Subcutaneous preadipocyte (primary cell): ENCODE data around the gene SKIC8. TPM values are rescaled to one million over a fixed set of nuclear protein-coding genes. Genes with fewer than 3 reads are reported as not detected.

Experiments
- small RNA-seq: library from RNA; depleted of rRNA; stranded (forward); fragments of <200 nt; gene quantifications from one replicate; pipeline ENCODE3, GENCODE V24; 2012
- total RNA-seq: library from RNA; depleted of rRNA; stranded (reverse); fragments of >200 nt; gene quantifications from 2 replicates; pipeline ENCODE4 v1.2.3, GENCODE V29; 2012

Gene SKIC8
- 57.7 and 71.2 TPM in 2 replicates for total RNA-seq

GRCh38 chr15:78299101-78299930 lies at the start of gene SKIC8:
Gene SKIC8, minus strand, starts transcription at chr15:78299609. Its CDS starts 3,923 bp downstream, at chr15:78295686.

GRCh38 chr15:78340231-78341056 lies 41.0 kb upstream of the SKIC8 start, which contains the start of gene CRABP1:
Gene CRABP1, plus strand, starts transcription at chr15:78340353. Its CDS starts 76 bp downstream, at chr15:78340429.

GRCh38 chr15:78264304-78265136 lies 34.9 kb downstream of the SKIC8 start, which contains the start of gene DNAJA4:
Gene DNAJA4, plus strand, starts transcription at chr15:78264562. Its CDS starts 202 bp downstream, at chr15:78264764.

GRCh38 chr15:78234515-78235040 lies 64.8 kb downstream of the SKIC8 start, which contains the start of gene ACSBG1:
Gene ACSBG1, minus strand, starts transcription at chr15:78234565. Its CDS starts 64 bp downstream, at chr15:78234501.

Small RNA genes lying within 50 kb of the gene (small RNA-seq; reads per million reads assigned to genes)
- gene AC090607.5 = not detected

Other genes with a start within 250 kb of the SKIC8 start
- gene TBC1D2B, start 221.9 kb downstream of the SKIC8 start, total RNA-seq = 28.7 and 31.3 TPM in 2 replicates
- not detected in 2 replicates for gene SH2D7, start 207.0 kb downstream of the SKIC8 start, total RNA-seq
- under 0.01 and 0.98 TPM in 2 replicates for gene CIB2, start 168.2 kb downstream of the SKIC8 start, total RNA-seq
- 23.9 and 38.5 TPM in 2 replicates for gene IDH3A, start 150.2 kb downstream of the SKIC8 start, total RNA-seq
- under 0.01 TPM in 1 of 2 replicates, not detected in the other for gene ACSBG1, start 65.0 kb downstream of the SKIC8 start, total RNA-seq
- 1.1 and 2.0 TPM in 2 replicates for gene DNAJA4, start 35.0 kb downstream of the SKIC8 start, total RNA-seq
- gene CRABP1, start 40.7 kb upstream of the SKIC8 start, total RNA-seq = not detected in 2 replicates
- 19.8 and 21.9 TPM in 2 replicates for gene IREB2, start 138.6 kb upstream of the SKIC8 start, total RNA-seq
- 3.1 and 3.3 TPM in 2 replicates for gene HYKK, start 208.0 kb upstream of the SKIC8 start, total RNA-seq
- 180 and 183 TPM in 2 replicates for gene PSMA4, start 240.8 kb upstream of the SKIC8 start, total RNA-seq